Measurements from ENCODE around the gene DDX49. TPM values are rescaled to one million over a fixed set of nuclear protein-coding genes. Genes with fewer than 3 reads are reported as not detected.

The DDX49 gene
- total RNA-seq, 1 experiment from 2014 or later = 68.8 TPM

- Histone ChIP-seq H3K27ac (ENCODE audit: low read depth, low read length, poor library complexity, severe bottlenecking) (no peak overlapping the region), H3K36me3 (ENCODE audit: insufficient read depth, low read length, poor library complexity, severe bottlenecking) (peaks cover 29% of the 10 kb centered on the region), H3K27me3 (replicated peaks; ENCODE audit: insufficient read depth, low read depth, low read length, poor library complexity) (no peaks in the 10 kb centered on the region), H3K9me3 (ENCODE audit: low read depth, low read length, poor library complexity, severe bottlenecking) (no peaks in the 10 kb centered on the region), H3K4me3 (ENCODE audit: low read depth, low read length, poor library complexity, severe bottlenecking) (no peak overlapping the region), H3K4me1 (ENCODE audit: insufficient read depth, low read length, poor library complexity, severe bottlenecking) (no peaks in the 10 kb centered on the region)
- no TSS peak for BruUV-seq (replicated peaks)
- DNase-seq (ENCODE audit: low spot score) = no peak
- ChIA-PET CTCF (interaction anchor here (0.7 kb wide), 1 partner anchor 24 kb away, joined by 3 read pairs; no protein-coding TSS in a partner anchor), POLR2A (ENCODE audit: low non-redundant PET) (no interaction called here)
- TF ChIP-seq, protein P1, sequence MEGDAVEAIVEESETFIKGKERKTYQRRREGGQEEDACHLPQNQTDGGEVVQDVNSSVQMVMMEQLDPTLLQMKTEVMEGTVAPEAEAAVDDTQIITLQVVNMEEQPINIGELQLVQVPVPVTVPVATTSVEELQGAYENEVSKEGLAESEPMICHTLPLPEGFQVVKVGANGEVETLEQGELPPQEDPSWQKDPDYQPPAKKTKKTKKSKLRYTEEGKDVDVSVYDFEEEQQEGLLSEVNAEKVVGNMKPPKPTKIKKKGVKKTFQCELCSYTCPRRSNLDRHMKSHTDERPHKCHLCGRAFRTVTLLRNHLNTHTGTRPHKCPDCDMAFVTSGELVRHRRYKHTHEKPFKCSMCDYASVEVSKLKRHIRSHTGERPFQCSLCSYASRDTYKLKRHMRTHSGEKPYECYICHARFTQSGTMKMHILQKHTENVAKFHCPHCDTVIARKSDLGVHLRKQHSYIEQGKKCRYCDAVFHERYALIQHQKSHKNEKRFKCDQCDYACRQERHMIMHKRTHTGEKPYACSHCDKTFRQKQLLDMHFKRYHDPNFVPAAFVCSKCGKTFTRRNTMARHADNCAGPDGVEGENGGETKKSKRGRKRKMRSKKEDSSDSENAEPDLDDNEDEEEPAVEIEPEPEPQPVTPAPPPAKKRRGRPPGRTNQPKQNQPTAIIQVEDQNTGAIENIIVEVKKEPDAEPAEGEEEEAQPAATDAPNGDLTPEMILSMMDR (conservative IDR thresholded peaks at IDR 0.05; ENCODE audit: low read depth, low read length) = no peak
- no peak for TF ChIP-seq EZH2 (IDR thresholded peaks at IDR 0.05; ENCODE audit: borderline replicate concordance, low read depth, low read length, poor library complexity, severe bottlenecking)
- intact Hi-C loops (cut with micrococcal nuclease; ENCODE audit: unreplicated experiment) = no loop called here
These were observed 48.9 kb upstream of the DDX49 start for GRCh38 chr19:18870531-18871172.

DNA sequence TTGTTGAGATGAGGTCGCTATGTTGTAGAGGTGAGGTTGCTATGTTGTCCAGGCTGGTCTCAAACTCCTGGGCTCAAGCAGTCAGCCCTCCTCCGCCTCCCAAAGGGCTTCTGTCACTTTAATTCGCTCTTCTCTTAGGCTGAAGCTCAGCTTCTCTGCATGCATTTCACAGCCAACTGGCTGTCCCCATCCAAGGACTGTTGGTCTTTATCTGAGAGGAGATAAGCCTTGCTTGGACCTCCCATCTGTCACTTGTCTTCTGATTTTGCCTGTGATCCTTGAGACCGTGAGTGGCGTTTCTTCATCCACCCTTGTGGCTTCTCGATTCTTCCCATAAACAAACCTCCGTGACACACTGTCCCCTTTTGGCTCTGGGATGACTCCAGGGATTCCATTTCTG lies 48.0 kb upstream of the DDX49 start:
- Histone ChIP-seq H3K27ac (ENCODE audit: low read depth, low read length, poor library complexity, severe bottlenecking) (no peak overlapping the region), H3K36me3 (ENCODE audit: insufficient read depth, low read length, poor library complexity, severe bottlenecking) (peaks cover 25% of the 10 kb centered on the region), H3K4me3 (ENCODE audit: low read depth, low read length, poor library complexity, severe bottlenecking) (no peak overlapping the region), H3K27me3 (replicated peaks; ENCODE audit: insufficient read depth, low read depth, low read length, poor library complexity) (no peaks in the 10 kb centered on the region), H3K4me1 (ENCODE audit: insufficient read depth, low read length, poor library complexity, severe bottlenecking) (no peaks in the 10 kb centered on the region), H3K9me3 (ENCODE audit: low read depth, low read length, poor library complexity, severe bottlenecking) (no peaks in the 10 kb centered on the region)
- CTCF ChIA-PET = interaction anchor here (0.7 kb wide), 1 partner anchor 25 kb away, joined by 3 read pairs; no protein-coding TSS in a partner anchor
- TF ChIP-seq EZH2 (IDR thresholded peaks at IDR 0.05; ENCODE audit: borderline replicate concordance, low read depth, low read length, poor library complexity, severe bottlenecking) = no peak
- TF ChIP-seq, protein P1 (conservative IDR thresholded peaks at IDR 0.05; ENCODE audit: low read depth, low read length) = no peak
- BruUV-seq (replicated peaks) = no TSS peak
- POLR2A ChIA-PET (ENCODE audit: low non-redundant PET) = interaction anchor here (0.6 kb wide), 1 partner anchor 9 kb away, joined by 4 read pairs; no protein-coding TSS in a partner anchor
- DNase-seq (ENCODE audit: low spot score) = no peak
- intact Hi-C loops (cut with micrococcal nuclease; ENCODE audit: unreplicated experiment) = no loop called here

DNA sequence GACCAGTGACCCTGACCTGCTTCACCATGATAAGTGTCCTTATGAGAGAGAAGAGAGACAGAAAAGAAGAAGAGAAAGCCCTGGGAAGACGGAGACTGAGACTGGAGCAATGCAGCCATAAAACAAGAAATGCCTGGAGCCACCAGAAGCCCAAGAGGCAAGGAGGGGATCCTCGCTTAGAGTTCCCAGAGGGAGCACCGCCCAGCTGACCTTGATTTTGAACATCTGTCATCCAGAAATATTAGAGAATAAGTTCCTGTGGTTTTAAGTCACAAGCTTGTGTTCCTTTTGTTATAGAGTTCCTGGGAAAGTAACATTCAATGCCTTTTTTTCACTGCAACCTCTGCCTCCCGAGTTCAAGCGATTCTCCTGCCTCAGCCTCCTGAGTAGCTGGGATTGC lies 43.8 kb upstream of the DDX49 start:
- H3K4me1 ChIP-seq (ENCODE audit: insufficient read depth, low read length, poor library complexity, severe bottlenecking) = no peaks in the 10 kb centered on the region
- H3K4me3 ChIP-seq (ENCODE audit: low read depth, low read length, poor library complexity, severe bottlenecking) = no peak overlapping the region
- H3K36me3 ChIP-seq (ENCODE audit: insufficient read depth, low read length, poor library complexity, severe bottlenecking) = peaks cover 13% of the 10 kb centered on the region
- no peak for DNase-seq (ENCODE audit: low spot score)
- no peak for TF ChIP-seq EZH2 (IDR thresholded peaks at IDR 0.05; ENCODE audit: borderline replicate concordance, low read depth, low read length, poor library complexity, severe bottlenecking)
- TF ChIP-seq, protein P1 (conservative IDR thresholded peaks at IDR 0.05; ENCODE audit: low read depth, low read length) = no peak
- no peaks in the 10 kb centered on the region for H3K9me3 ChIP-seq (ENCODE audit: low read depth, low read length, poor library complexity, severe bottlenecking)
- POLR2A ChIA-PET (ENCODE audit: low non-redundant PET) = no interaction called here
- no TSS peak for BruUV-seq (replicated peaks)
- CTCF ChIA-PET = no interaction called here
- intact Hi-C loops (cut with micrococcal nuclease; ENCODE audit: unreplicated experiment) = no loop called here
- H3K27ac ChIP-seq (ENCODE audit: low read depth, low read length, poor library complexity, severe bottlenecking) = no peak overlapping the region
- H3K27me3 ChIP-seq (replicated peaks; ENCODE audit: insufficient read depth, low read depth, low read length, poor library complexity) = no peaks in the 10 kb centered on the region
